Muscle of leg (tissue), 11 donors: ENCODE data around the gene GSE1. TPM values are rescaled to one million over a fixed set of nuclear protein-coding genes. Genes with fewer than 3 reads are reported as not detected.

Source experiments
- DNase-seq: peaks from one replicate; pipeline ENCODE4 v3.0.0; 2013
- H3K27ac ChIP-seq: one replicate; pipeline ENCODE4 v1.5.1; 2013; ENCODE audit warnings: mild to moderate bottlenecking, low read length, control low read depth
- H3K27me3 ChIP-seq: one replicate; pipeline ENCODE4 v1.6.1; 2013; ENCODE audit warnings: low read length; ENCODE audit not compliant: control insufficient read depth, insufficient read depth
- H3K36me3 ChIP-seq: one replicate; pipeline ENCODE4 v1.6.1; 2013; ENCODE audit warnings: low read length; ENCODE audit not compliant: control insufficient read depth, insufficient read depth
- H3K4me1 ChIP-seq: one replicate; pipeline ENCODE4 v1.6.1; 2013; ENCODE audit warnings: low read length; ENCODE audit not compliant: control insufficient read depth, insufficient read depth
- H3K4me3 ChIP-seq: one replicate; pipeline ENCODE4 v1.5.1; 2013; ENCODE audit warnings: low read length, control low read depth
- H3K9me3 ChIP-seq: replicated peaks from 2 replicates; pipeline ENCODE4 v1.6.1; 2013; ENCODE audit warnings: low read depth, low read length; ENCODE audit not compliant: control insufficient read depth
- WGBS: methylation state at CpG from one replicate; pipeline ENCODE4 v1.1.5; 2013; ENCODE audit warnings: missing lambda C conversion rate; ENCODE audit not compliant: insufficient coverage; 5-methylcytosine and 5-hydroxymethylcytosine counted together
- polyA plus RNA-seq, 8 donors: library from polyadenylated mRNA; unstranded; fragments of 120-200 nt; gene quantifications; one replicate each; pipeline versions ENCODE4 v1.2.1 to v1.2.3, GENCODE V29; 2013; ENCODE audit warnings: inconsistent platforms in 1 of 8, low replicate concordance in 1 of 8; ENCODE audit not compliant: insufficient read length in 8 of 8, insufficient read depth in 1 of 8
- total RNA-seq: library from RNA; stranded (reverse); fragments of 120-200 nt; gene quantifications from one replicate; pipeline ENCODE4 v1.2.4, GENCODE V29; 2013

GSE1 gene
- total and polyA plus RNA-seq, 9 donors, result 32.4 to 67.4 (median 47.3) TPM

DNA sequence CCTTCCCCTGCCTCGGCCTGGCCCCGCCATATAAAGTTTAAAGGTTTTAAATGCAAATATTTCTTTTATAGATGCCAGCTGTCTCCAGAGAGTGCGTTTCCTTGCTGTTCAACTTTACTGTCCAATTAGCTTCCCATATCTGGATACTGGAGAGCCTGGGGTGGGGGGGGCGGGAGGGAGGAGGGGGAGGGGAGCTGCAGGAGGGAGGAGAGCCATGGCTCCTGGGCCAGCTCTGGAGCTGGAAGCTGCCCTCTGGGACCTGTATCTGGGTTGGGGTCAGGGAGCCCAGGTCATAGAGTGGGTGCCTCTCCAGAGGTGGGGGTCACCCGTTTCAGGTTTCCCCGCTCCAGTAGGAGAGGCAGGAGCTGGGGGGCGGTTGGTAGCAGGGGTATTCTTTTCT, 6.2 kb upstream of the GSE1 start:
- no peak for DNase-seq
- Histone ChIP-seq H3K9me3 (no peaks in the 10 kb centered on the region), H3K36me3 (no peaks in the 10 kb centered on the region), H3K4me3 (no peak overlapping the region), H3K27me3 (no peaks in the 10 kb centered on the region), H3K4me1 (peaks cover 47% of the 10 kb centered on the region), H3K27ac (no peak overlapping the region)
- 29% methylated on average over 1 of the region's 7 CpGs for WGBS

- H3K27ac ChIP-seq, result no peak overlapping the region
- peaks cover 47% of the 10 kb centered on the region for H3K4me1 ChIP-seq
- H3K27me3 ChIP-seq, result peaks cover 2% of the 10 kb centered on the region
- no peaks in the 10 kb centered on the region for H3K36me3 ChIP-seq
- WGBS, result 12% methylated on average over 9 of the region's 21 CpGs
- no peak overlapping the region for H3K4me3 ChIP-seq
- DNase-seq, result peak; percentile 50
- H3K9me3 ChIP-seq, result no peaks in the 10 kb centered on the region
These were observed 5.8 kb upstream of the GSE1 start for GRCh38 chr16:85607321-85607765.

DNA sequence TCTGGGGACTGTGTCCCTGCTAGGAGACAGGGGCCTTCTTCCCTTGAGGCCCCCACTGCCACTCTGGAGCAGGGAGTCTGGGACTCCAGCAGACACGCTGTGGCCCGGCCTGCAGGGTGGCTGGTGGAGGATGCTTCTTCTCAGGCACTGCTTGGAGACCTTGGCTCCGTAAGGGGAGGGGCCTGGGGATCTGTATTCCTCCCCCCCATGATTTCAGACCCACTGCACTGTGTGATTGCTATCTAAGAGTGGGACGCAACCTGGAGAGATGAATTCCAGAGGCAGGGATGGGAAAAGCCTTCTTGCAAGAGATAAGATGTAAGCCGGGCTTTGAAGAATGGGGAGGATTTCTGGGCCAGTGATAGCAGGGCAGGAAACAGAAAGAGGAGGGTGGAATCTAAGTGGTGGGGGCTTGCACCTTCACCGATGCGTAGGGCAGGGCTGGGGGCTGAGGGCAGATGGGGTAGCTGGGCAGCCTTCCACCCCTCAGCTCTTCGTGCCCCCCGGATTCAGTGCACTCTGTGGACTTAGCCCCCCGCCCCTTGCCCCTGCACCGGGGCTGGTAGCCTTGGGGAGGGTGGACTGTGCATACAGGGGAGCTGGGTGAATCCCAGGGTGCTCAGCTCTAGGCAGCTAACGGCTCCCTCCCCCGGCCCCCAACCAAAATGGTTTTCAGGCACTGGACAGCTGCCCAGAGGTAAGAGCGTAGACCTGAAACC, 5.2 kb upstream of the GSE1 start:
- H3K4me1 ChIP-seq, result peaks cover 46% of the 10 kb centered on the region
- WGBS, result 85% methylated on average over 6 of the region's 14 CpGs

GRCh38 chr16:85608515-85608885, 4.6 kb upstream of the GSE1 start:
- peaks cover 8% of the 10 kb centered on the region for H3K27me3 ChIP-seq
- H3K36me3 ChIP-seq, result no peaks in the 10 kb centered on the region
- H3K4me3 ChIP-seq, result no peak overlapping the region
- no peaks in the 10 kb centered on the region for H3K9me3 ChIP-seq
- no peak overlapping the region for H3K27ac ChIP-seq
- peaks cover 45% of the 10 kb centered on the region for H3K4me1 ChIP-seq
- 81% methylated on average over 11 of the region's 11 CpGs for WGBS
- DNase-seq, result no peak

More for the DNA sequence above, 5.2 kb upstream of the GSE1 start:
- peaks cover 6% of the 10 kb centered on the region for H3K27me3 ChIP-seq
- no peak overlapping the region for H3K27ac ChIP-seq
- H3K4me3 ChIP-seq, result no peak overlapping the region
- no peaks in the 10 kb centered on the region for H3K36me3 ChIP-seq
- DNase-seq, result no peak
- no peaks in the 10 kb centered on the region for H3K9me3 ChIP-seq

DNA sequence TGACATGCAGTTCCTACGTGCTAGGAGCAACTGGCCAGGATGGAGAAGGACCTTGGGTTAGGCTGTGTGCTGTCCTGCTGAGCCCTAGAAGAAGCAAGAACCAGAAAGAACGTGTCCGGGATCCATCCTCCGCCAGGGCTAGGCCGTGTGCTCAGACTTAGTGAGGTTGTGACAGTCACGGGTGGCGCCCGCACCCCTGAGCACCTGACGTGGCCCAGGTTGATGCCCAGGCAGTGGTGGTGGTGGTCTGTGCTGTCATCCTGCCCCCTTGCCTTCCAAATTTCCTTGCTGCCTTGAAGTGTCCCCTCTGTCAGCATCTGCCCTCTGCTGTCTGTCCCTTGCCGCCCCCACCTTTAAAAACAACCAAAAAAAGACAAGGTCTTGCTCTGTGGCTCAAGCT, 4.2 kb upstream of the GSE1 start:
- H3K27me3 ChIP-seq, result peaks cover 8% of the 10 kb centered on the region
- no peak for DNase-seq
- 90% methylated on average over 10 of the region's 10 CpGs for WGBS
- H3K36me3 ChIP-seq, result no peaks in the 10 kb centered on the region
- H3K27ac ChIP-seq, result no peak overlapping the region
- H3K4me3 ChIP-seq, result no peak overlapping the region
- no peaks in the 10 kb centered on the region for H3K9me3 ChIP-seq
- peaks cover 47% of the 10 kb centered on the region for H3K4me1 ChIP-seq

GRCh38 chr16:85609539-85609938, 3.6 kb upstream of the GSE1 start:
- Histone ChIP-seq H3K36me3 (no peaks in the 10 kb centered on the region), H3K9me3 (no peaks in the 10 kb centered on the region), H3K4me1 (peaks cover 50% of the 10 kb centered on the region), H3K27me3 (peaks cover 9% of the 10 kb centered on the region), H3K27ac (no peak overlapping the region), H3K4me3 (no peak overlapping the region)
- DNase-seq, result no peak
- WGBS, result no CpG with 5 or more reads among the region's 7 CpGs

DNA sequence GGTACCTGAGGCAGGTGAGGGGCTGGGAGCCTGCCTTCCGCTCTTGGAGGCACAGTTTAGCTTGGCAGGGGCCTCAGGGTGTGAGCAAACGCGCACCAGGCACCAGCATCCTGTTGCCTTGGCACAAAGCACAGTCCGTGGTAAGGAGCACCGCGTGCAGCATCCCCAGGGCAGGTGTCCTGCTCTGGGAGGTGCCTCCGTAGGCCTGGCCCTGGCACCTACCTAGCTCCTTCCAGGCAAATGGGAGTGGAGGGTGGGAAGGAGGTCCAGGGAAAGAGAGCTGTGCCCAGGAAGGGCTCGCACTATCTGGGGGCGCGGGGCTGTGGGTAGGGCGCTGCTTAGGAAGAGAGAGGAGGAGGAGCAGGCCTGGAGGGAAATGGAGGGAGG, 3.1 kb upstream of the GSE1 start:
- H3K27me3 ChIP-seq, result peaks cover 13% of the 10 kb centered on the region
- WGBS, result 34% methylated on average over 11 of the region's 11 CpGs
- H3K27ac ChIP-seq, result no peak overlapping the region
- no peaks in the 10 kb centered on the region for H3K36me3 ChIP-seq
- H3K4me1 ChIP-seq, result peaks cover 54% of the 10 kb centered on the region
- DNase-seq, result no peak
- no peak overlapping the region for H3K4me3 ChIP-seq
- H3K9me3 ChIP-seq, result no peaks in the 10 kb centered on the region

DNA sequence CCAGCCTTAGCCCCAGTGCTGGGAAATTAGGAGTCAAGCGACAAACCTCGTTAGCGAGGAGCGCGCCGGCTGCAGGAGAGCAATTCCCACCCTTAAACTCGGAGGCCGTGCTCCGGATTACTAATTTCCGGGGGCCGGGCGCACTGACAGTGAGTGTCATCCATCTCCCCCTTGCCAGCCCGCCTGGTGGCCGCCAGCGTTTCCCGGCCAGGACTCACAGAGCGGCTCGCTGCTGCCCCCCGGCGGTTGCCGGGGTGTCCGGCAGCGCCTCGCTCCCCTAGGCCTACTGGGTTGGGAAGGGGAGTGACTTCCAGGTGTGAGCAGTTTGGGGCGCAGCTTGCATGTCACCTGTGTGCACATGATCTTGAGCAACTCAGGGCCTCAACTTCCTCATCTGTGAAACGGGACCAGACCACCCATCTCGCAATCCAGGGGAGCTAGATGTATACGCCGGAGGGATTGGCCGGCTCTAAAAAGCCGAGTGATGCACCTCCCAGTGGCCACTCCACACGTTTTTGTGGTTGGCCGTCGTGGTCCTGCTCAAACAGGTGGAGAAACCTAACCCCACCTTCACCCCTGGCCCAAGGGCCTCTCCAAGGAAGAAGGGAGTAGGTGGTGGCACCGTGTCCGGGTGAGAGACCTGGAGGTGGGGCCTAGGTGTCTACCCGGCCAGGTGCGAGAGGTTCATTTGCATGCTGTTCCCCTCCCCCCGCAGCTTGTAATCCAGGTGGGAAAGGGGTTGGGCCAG, 2.5 kb upstream of the GSE1 start:
- WGBS, result 0% methylated on average over 19 of the region's 39 CpGs
- Histone ChIP-seq H3K36me3 (no peaks in the 10 kb centered on the region), H3K27me3 (peaks cover 13% of the 10 kb centered on the region), H3K27ac (peak overlapping the region; percentile 67), H3K4me1 (peaks cover 56% of the 10 kb centered on the region), H3K4me3 (no peak overlapping the region), H3K9me3 (no peaks in the 10 kb centered on the region)
- DNase-seq, result peak; percentile 89

DNA sequence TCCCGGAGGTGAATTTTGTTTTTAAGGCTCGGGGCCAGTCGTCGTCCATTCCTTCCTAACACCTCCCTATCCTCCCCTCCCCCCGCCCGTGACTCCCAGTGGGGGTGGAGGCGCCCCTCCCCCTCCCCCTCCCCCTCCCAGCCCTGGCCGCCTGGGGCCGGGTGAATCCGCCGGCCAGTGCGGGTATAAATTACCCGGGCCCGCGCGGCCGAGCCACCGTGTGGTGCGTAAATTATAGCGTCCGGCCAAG, 2.0 kb upstream of the GSE1 start:
- no peaks in the 10 kb centered on the region for H3K36me3 ChIP-seq
- H3K27me3 ChIP-seq, result peaks cover 13% of the 10 kb centered on the region
- H3K27ac ChIP-seq, result peak overlapping the region; percentile 67
- no peaks in the 10 kb centered on the region for H3K9me3 ChIP-seq
- WGBS, result 0% methylated on average over 11 of the region's 21 CpGs
- no peak for DNase-seq
- H3K4me3 ChIP-seq, result peak overlapping the region; percentile 48
- H3K4me1 ChIP-seq, result peaks cover 61% of the 10 kb centered on the region

GRCh38 chr16:85611444-85612190, 1.5 kb upstream of the GSE1 start:
- H3K36me3 ChIP-seq, result no peaks in the 10 kb centered on the region
- H3K27me3 ChIP-seq, result peaks cover 13% of the 10 kb centered on the region
- H3K4me3 ChIP-seq, result peak overlapping the region; percentile 48
- DNase-seq, result peak; percentile 87
- H3K4me1 ChIP-seq, result peaks cover 62% of the 10 kb centered on the region
- H3K27ac ChIP-seq, result peak overlapping the region; percentile 71
- H3K9me3 ChIP-seq, result no peaks in the 10 kb centered on the region
- under 1% methylated on average over 61 of the region's 84 CpGs for WGBS
